Neural crest cell (in vitro differentiated cells): ENCODE data around the gene FCGBP. TPM values are rescaled to one million over a fixed set of nuclear protein-coding genes. Genes with fewer than 3 reads are reported as not detected.
A peak's percentile ranks its signal among the peaks of the same experiment; 100 is the strongest.

ENCODE experiments used
- DNase-seq: peaks from one replicate; pipeline ENCODE4 v3.0.0; 2021; ENCODE audit warnings: low read depth, mixed read lengths, low spot score
- H3K27ac Mint-ChIP-seq: one replicate; pipeline ENCODE4 v1.8.0; 2021; ENCODE audit warnings: mild to moderate bottlenecking, mixed read lengths; ENCODE audit not compliant: unreplicated experiment
- H3K27me3 Mint-ChIP-seq: 2 replicates; pipeline ENCODE4 v1.8.0; 2021; ENCODE audit warnings: low read depth, mild to moderate bottlenecking, mixed read lengths
- H3K36me3 Mint-ChIP-seq: 2 replicates; pipeline ENCODE4 v1.8.0; 2021; ENCODE audit warnings: low read depth, mild to moderate bottlenecking, mixed read lengths
- H3K4me1 Mint-ChIP-seq: 2 replicates; pipeline ENCODE4 v1.8.0; 2021; ENCODE audit warnings: mixed read lengths
- H3K4me3 Mint-ChIP-seq: one replicate; pipeline ENCODE4 v1.8.0; 2021; ENCODE audit warnings: mild to moderate bottlenecking, mixed read lengths
- H3K9me3 Mint-ChIP-seq: 2 replicates; pipeline ENCODE4 v1.8.0; 2021; ENCODE audit warnings: mixed read lengths
- CTCF ChIP-seq: fragments of 200-600 bp; sonication (generic); conservative IDR thresholded peaks from 2 replicates; pipeline ENCODE4 v1.5.0; 2021; ENCODE audit warnings: antibody characterized with exemption, mild to moderate bottlenecking
- total RNA-seq: library from RNA; stranded (reverse); gene quantifications from 2 replicates; pipeline ENCODE4 v1.2.1, GENCODE V29; 2021

Gene FCGBP
- total RNA-seq, 1 donor from 2014 or later: 1.0 TPM

DNA sequence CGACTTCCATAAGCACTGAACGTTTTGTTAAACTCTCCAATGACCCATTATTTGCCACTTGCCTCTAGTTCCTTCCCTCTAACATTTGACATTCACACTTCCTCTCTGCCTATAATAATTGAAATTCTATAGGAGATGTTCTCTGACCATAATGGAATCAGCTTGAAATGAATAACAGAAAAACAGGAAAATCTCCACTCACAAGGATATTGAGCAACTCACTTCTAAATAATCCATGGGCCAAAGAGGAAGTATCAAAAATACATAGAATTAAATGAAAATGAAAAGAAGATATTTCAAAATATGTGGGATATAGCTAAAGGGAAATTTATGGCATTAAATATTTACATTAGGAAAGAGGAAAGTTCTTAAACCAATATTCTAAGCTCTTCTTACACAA lies 3.4 kb upstream of the FCGBP start:
- Mint-ChIP-seq H3K4me3 (no peak overlapping the region), H3K9me3 (peaks cover 7% of the 10 kb centered on the region), H3K27me3 (peaks cover 9% of the 10 kb centered on the region), H3K27ac (no peak overlapping the region), H3K36me3 (no peaks in the 10 kb centered on the region), H3K4me1 (peaks cover 14% of the 10 kb centered on the region)
- no peak for DNase-seq
- no peak for TF ChIP-seq CTCF

GRCh38 chr19:39937094-39937720 lies 2.8 kb upstream of the FCGBP start:
- peaks cover 9% of the 10 kb centered on the region for H3K27me3 Mint-ChIP-seq
- DNase-seq: no peak
- no peak overlapping the region for H3K27ac Mint-ChIP-seq
- no peaks in the 10 kb centered on the region for H3K36me3 Mint-ChIP-seq
- H3K9me3 Mint-ChIP-seq: peaks cover 7% of the 10 kb centered on the region
- no peak for TF ChIP-seq CTCF
- peaks cover 8% of the 10 kb centered on the region for H3K4me1 Mint-ChIP-seq
- H3K4me3 Mint-ChIP-seq: no peak overlapping the region

- Mint-ChIP-seq H3K4me1 (peaks cover 2% of the 10 kb centered on the region), H3K36me3 (no peaks in the 10 kb centered on the region), H3K4me3 (no peak overlapping the region), H3K27me3 (peaks cover 9% of the 10 kb centered on the region), H3K27ac (no peak overlapping the region), H3K9me3 (peaks cover 7% of the 10 kb centered on the region)
- no peak for DNase-seq
- no peak for TF ChIP-seq CTCF
Measured at GRCh38 chr19:39936622-39937021, 2.2 kb upstream of the FCGBP start.

- H3K9me3 Mint-ChIP-seq: peaks cover 7% of the 10 kb centered on the region
- H3K27ac Mint-ChIP-seq: peak overlapping the region; percentile 14
- no peak overlapping the region for H3K4me3 Mint-ChIP-seq
- DNase-seq: no peak
- H3K36me3 Mint-ChIP-seq: no peaks in the 10 kb centered on the region
- TF ChIP-seq CTCF: no peak
- no peaks in the 10 kb centered on the region for H3K4me1 Mint-ChIP-seq
- H3K27me3 Mint-ChIP-seq: peaks cover 9% of the 10 kb centered on the region
Measured at GRCh38 chr19:39936020-39936419, 1.6 kb upstream of the FCGBP start.

GRCh38 chr19:39935364-39935661 lies 879 bp upstream of the FCGBP start:
- no peaks in the 10 kb centered on the region for H3K36me3 Mint-ChIP-seq
- H3K4me1 Mint-ChIP-seq: no peaks in the 10 kb centered on the region
- no peak overlapping the region for H3K27ac Mint-ChIP-seq
- H3K4me3 Mint-ChIP-seq: no peak overlapping the region
- H3K27me3 Mint-ChIP-seq: peaks cover 13% of the 10 kb centered on the region
- no peak for TF ChIP-seq CTCF
- peaks cover 7% of the 10 kb centered on the region for H3K9me3 Mint-ChIP-seq
- no peak for DNase-seq
